PC-3 (cell line): ENCODE results near the gene NAP1L4. TPM values are rescaled to one million over a fixed set of nuclear protein-coding genes. Genes with fewer than 3 reads are reported as not detected.

Experiments used
- ATAC-seq: fragments of 200-7000 bp; cut with Tn5 transposase; 2 replicates; pipeline ENCODE4 v1.9.1; 2020; ENCODE audit warnings: mild to moderate bottlenecking, moderate library complexity
- BruUV-seq: library from RNA; stranded (reverse); fragments of 400-500 nt; replicated peaks from 2 replicates; lab custom pipeline; 2021; lab: Mats Ljungman, UMichigan
- CTCF ChIA-PET: fragments of 300-600 bp; sonication (Branson Sonifier 250); formaldehyde crosslinking; loops from one replicate; lab custom pipeline; 2022; ENCODE audit warnings: antibody characterized with exemption; lab: Charles Lee
- POLR2A ChIA-PET: fragments of 300-600 bp; sonication (Branson Sonifier 250); formaldehyde crosslinking; loops from one replicate; lab custom pipeline; 2022; ENCODE audit warnings: antibody characterized with exemption; ENCODE audit not compliant: unreplicated experiment; lab: Charles Lee
- DNase-seq: peaks from one replicate; pipeline ENCODE4 v3.0.0-alpha.2; 2015
- H2AFZ ChIP-seq: fragments of 300-600 bp; sonication (generic); 2 replicates; pipeline ENCODE4 v1.6.0; 2016; ENCODE audit warnings: antibody characterized with exemption, low read length
- H3F3A ChIP-seq: fragments of 300-600 bp; sonication (generic); one replicate; pipeline ENCODE4 v1.6.0; 2017; ENCODE audit warnings: antibody characterized with exemption, low read length, control low read depth, mild to moderate bottlenecking; ENCODE audit not compliant: unreplicated experiment
- H3K27ac ChIP-seq: fragments of 300-600 bp; sonication (generic); 2 replicates; pipeline ENCODE4 v1.5.1; 2016; ENCODE audit warnings: mild to moderate bottlenecking, low read length
- H3K27me3 ChIP-seq: fragments of 300-600 bp; sonication (generic); 2 replicates; pipeline ENCODE4 v1.6.1; 2016; ENCODE audit warnings: low read length, mixed read lengths
- H3K36me3 ChIP-seq: fragments of 300-600 bp; sonication (generic); 2 replicates; pipeline ENCODE4 v1.6.1; 2016; ENCODE audit warnings: low read depth, mixed run types, low read length, mixed read lengths
- H3K4me1 ChIP-seq: fragments of 300-600 bp; sonication (generic); 2 replicates; pipeline ENCODE4 v1.5.1; 2016; ENCODE audit warnings: low read length; ENCODE audit not compliant: insufficient read depth
- H3K4me2 ChIP-seq: fragments of 300-600 bp; sonication (generic); 2 replicates; pipeline ENCODE4 v1.6.0; 2016; ENCODE audit warnings: low read length
- H3K4me3 ChIP-seq: fragments of 300-600 bp; sonication (generic); 2 replicates; pipeline ENCODE4 v1.5.1; 2016; ENCODE audit warnings: mild to moderate bottlenecking, low read length, mixed read lengths
- H3K79me2 ChIP-seq: fragments of 300-600 bp; sonication (generic); 2 replicates; pipeline ENCODE4 v1.6.1; 2017; ENCODE audit warnings: low read length, mixed read lengths
- H3K9ac ChIP-seq: fragments of 300-600 bp; sonication (generic); 2 replicates; pipeline ENCODE4 v1.6.0; 2016; ENCODE audit warnings: mild to moderate bottlenecking, low read length
- H3K9me2 ChIP-seq: fragments of 300-600 bp; sonication (generic); replicated peaks from 2 replicates; pipeline ENCODE4 v1.6.1; 2016; ENCODE audit warnings: mixed run types, low read length, mixed read lengths
- H3K9me3 ChIP-seq: fragments of 300-600 bp; sonication (generic); 2 replicates; pipeline ENCODE4 v1.6.1; 2016; ENCODE audit warnings: low read length, mixed read lengths
- H4K20me1 ChIP-seq: fragments of 300-600 bp; sonication (generic); 2 replicates; pipeline ENCODE4 v1.6.1; 2016; ENCODE audit warnings: low read length, mixed read lengths
- EZH2 ChIP-seq: fragments of 300-600 bp; sonication (generic); IDR thresholded peaks from one replicate; pipeline ENCODE4 v1.6.1; 2017; ENCODE audit warnings: antibody characterized with exemption, mild to moderate bottlenecking, low read length; ENCODE audit not compliant: unreplicated experiment
- EZH2phosphoT487 ChIP-seq: fragments of 300-600 bp; sonication (generic); IDR thresholded peaks from 2 replicates; pipeline ENCODE4 v1.6.1; 2018; ENCODE audit warnings: mild to moderate bottlenecking, antibody characterized with exemption, low read length, borderline replicate concordance
- intact Hi-C: fragments of 100-400 bp; cut with micrococcal nuclease; formaldehyde crosslinking; loops from 2 replicates; pipeline ENCODE4 v1.9.0; 2023
- total RNA-seq: library from RNA; depleted of rRNA; stranded (reverse); fragments of >200 nt; gene quantifications from 2 replicates; pipeline ENCODE4 v1.2.3, GENCODE V29; 2014
- TF ChIP-seq, protein P1 (sequence below): fragments of 300-600 bp; sonication (generic); conservative IDR thresholded peaks from 2 replicates; pipeline ENCODE4 v1.5.1; 2017; ENCODE audit warnings: antibody characterized with exemption, low read depth, mild to moderate bottlenecking, low read length

NAP1L4 gene
- total RNA-seq, 1 experiment from 2014 or later = 115 TPM

GRCh38 chr11:2916114-2916891, 75.8 kb downstream of the NAP1L4 start:
- intact Hi-C loops = no loop called here
- Histone ChIP-seq H3K4me1 (peaks cover 26% of the 10 kb centered on the region), H3K4me3 (no peak overlapping the region), H3K9ac (no peak overlapping the region), H4K20me1 (no peaks in the 10 kb centered on the region), H3K27me3 (no peaks in the 10 kb centered on the region), H3K9me2 (no peaks in the 10 kb centered on the region), H3K79me2 (no peaks in the 10 kb centered on the region), H3K27ac (no peak overlapping the region), H3K36me3 (no peaks in the 10 kb centered on the region), H3K9me3 (no peaks in the 10 kb centered on the region), H2AFZ (no peak overlapping the region), H3K4me2 (no peak overlapping the region), H3F3A (no peaks in the 10 kb centered on the region)
- ATAC-seq (no peak), DNase-seq (no peak)
- POLR2A ChIA-PET = no interaction called here
- CTCF ChIA-PET = no interaction called here
- BruUV-seq = no TSS peak
- TF ChIP-seq EZH2phosphoT487 (no peak), EZH2 (no peak)
- TF ChIP-seq, protein P1, sequence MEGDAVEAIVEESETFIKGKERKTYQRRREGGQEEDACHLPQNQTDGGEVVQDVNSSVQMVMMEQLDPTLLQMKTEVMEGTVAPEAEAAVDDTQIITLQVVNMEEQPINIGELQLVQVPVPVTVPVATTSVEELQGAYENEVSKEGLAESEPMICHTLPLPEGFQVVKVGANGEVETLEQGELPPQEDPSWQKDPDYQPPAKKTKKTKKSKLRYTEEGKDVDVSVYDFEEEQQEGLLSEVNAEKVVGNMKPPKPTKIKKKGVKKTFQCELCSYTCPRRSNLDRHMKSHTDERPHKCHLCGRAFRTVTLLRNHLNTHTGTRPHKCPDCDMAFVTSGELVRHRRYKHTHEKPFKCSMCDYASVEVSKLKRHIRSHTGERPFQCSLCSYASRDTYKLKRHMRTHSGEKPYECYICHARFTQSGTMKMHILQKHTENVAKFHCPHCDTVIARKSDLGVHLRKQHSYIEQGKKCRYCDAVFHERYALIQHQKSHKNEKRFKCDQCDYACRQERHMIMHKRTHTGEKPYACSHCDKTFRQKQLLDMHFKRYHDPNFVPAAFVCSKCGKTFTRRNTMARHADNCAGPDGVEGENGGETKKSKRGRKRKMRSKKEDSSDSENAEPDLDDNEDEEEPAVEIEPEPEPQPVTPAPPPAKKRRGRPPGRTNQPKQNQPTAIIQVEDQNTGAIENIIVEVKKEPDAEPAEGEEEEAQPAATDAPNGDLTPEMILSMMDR = no peak

GRCh38 chr11:2915473-2915872, 76.7 kb downstream of the NAP1L4 start:
- no peaks in the 10 kb centered on the region for H3K27me3 ChIP-seq
- POLR2A ChIA-PET = no interaction called here
- H3K9me2 ChIP-seq = no peaks in the 10 kb centered on the region
- DNase-seq (no peak), ATAC-seq (no peak)
- H3K4me1 ChIP-seq = peaks cover 27% of the 10 kb centered on the region
- no peaks in the 10 kb centered on the region for H3K9me3 ChIP-seq
- H3F3A ChIP-seq = no peaks in the 10 kb centered on the region
- no peak overlapping the region for H3K9ac ChIP-seq
- no peak overlapping the region for H2AFZ ChIP-seq
- CTCF ChIA-PET = no interaction called here
- H3K27ac ChIP-seq = no peak overlapping the region
- no peak overlapping the region for H3K4me2 ChIP-seq
- intact Hi-C loops = no loop called here
- BruUV-seq = no TSS peak
- no peaks in the 10 kb centered on the region for H4K20me1 ChIP-seq
- no peak for TF ChIP-seq EZH2
- TF ChIP-seq, protein P1 = no peak
- TF ChIP-seq EZH2phosphoT487 = no peak
- no peaks in the 10 kb centered on the region for H3K79me2 ChIP-seq
- H3K36me3 ChIP-seq = no peaks in the 10 kb centered on the region
- H3K4me3 ChIP-seq = no peak overlapping the region

- H3K9ac ChIP-seq = no peak overlapping the region
- no peak for ATAC-seq
- no peaks in the 10 kb centered on the region for H4K20me1 ChIP-seq
- H3K27ac ChIP-seq = no peak overlapping the region
- no peaks in the 10 kb centered on the region for H3K9me3 ChIP-seq
- intact Hi-C loops = no loop called here
- H3K9me2 ChIP-seq = no peaks in the 10 kb centered on the region
- no peaks in the 10 kb centered on the region for H3K36me3 ChIP-seq
- H3K4me1 ChIP-seq = peaks cover 27% of the 10 kb centered on the region
- CTCF ChIA-PET = no interaction called here
- H2AFZ ChIP-seq = no peak overlapping the region
- DNase-seq = no peak
- POLR2A ChIA-PET = no interaction called here
- H3K79me2 ChIP-seq = no peaks in the 10 kb centered on the region
- H3K27me3 ChIP-seq = no peaks in the 10 kb centered on the region
- TF ChIP-seq, protein P1 = no peak
- no peak for TF ChIP-seq EZH2
- TF ChIP-seq EZH2phosphoT487 = no peak
- H3K4me3 ChIP-seq = no peak overlapping the region
- no TSS peak for BruUV-seq
- no peaks in the 10 kb centered on the region for H3F3A ChIP-seq
- H3K4me2 ChIP-seq = no peak overlapping the region
Observed at GRCh38 chr11:2914455-2915195, 77.5 kb downstream of the NAP1L4 start.
